Measurements from ENCODE around the gene CYTH3.

DNA sequence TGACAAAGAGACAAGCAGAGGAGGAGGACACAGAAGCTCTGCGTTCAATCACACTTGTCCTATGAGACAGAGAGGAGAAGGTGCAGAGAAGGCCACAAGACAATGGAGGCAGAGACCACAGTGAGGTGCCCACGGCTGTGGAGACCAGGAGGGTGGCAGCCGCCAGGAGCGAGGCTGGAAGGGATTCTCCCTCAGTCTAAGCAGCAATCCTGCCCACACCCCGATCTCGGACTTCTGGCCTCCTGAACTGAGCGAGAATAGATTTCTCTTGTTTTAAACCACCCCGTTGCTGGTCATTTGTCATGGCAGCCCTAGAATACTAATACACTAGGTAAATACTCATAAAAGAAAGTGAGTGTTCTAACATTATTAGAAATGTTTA is 92.1 kb downstream of the CYTH3 start:
- TF ChIP-seq, protein P1, sequence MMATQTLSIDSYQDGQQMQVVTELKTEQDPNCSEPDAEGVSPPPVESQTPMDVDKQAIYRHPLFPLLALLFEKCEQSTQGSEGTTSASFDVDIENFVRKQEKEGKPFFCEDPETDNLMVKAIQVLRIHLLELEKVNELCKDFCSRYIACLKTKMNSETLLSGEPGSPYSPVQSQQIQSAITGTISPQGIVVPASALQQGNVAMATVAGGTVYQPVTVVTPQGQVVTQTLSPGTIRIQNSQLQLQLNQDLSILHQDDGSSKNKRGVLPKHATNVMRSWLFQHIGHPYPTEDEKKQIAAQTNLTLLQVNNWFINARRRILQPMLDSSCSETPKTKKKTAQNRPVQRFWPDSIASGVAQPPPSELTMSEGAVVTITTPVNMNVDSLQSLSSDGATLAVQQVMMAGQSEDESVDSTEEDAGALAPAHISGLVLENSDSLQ (IDR thresholded peaks at IDR 0.05), result no peak
- TF ChIP-seq, protein P2, sequence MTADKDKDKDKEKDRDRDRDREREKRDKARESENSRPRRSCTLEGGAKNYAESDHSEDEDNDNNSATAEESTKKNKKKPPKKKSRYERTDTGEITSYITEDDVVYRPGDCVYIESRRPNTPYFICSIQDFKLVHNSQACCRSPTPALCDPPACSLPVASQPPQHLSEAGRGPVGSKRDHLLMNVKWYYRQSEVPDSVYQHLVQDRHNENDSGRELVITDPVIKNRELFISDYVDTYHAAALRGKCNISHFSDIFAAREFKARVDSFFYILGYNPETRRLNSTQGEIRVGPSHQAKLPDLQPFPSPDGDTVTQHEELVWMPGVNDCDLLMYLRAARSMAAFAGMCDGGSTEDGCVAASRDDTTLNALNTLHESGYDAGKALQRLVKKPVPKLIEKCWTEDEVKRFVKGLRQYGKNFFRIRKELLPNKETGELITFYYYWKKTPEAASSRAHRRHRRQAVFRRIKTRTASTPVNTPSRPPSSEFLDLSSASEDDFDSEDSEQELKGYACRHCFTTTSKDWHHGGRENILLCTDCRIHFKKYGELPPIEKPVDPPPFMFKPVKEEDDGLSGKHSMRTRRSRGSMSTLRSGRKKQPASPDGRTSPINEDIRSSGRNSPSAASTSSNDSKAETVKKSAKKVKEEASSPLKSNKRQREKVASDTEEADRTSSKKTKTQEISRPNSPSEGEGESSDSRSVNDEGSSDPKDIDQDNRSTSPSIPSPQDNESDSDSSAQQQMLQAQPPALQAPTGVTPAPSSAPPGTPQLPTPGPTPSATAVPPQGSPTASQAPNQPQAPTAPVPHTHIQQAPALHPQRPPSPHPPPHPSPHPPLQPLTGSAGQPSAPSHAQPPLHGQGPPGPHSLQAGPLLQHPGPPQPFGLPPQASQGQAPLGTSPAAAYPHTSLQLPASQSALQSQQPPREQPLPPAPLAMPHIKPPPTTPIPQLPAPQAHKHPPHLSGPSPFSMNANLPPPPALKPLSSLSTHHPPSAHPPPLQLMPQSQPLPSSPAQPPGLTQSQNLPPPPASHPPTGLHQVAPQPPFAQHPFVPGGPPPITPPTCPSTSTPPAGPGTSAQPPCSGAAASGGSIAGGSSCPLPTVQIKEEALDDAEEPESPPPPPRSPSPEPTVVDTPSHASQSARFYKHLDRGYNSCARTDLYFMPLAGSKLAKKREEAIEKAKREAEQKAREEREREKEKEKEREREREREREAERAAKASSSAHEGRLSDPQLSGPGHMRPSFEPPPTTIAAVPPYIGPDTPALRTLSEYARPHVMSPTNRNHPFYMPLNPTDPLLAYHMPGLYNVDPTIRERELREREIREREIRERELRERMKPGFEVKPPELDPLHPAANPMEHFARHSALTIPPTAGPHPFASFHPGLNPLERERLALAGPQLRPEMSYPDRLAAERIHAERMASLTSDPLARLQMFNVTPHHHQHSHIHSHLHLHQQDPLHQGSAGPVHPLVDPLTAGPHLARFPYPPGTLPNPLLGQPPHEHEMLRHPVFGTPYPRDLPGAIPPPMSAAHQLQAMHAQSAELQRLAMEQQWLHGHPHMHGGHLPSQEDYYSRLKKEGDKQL (CRISPR knock-in tag; IDR thresholded peaks at IDR 0.05; ENCODE audit: borderline replicate concordance), result no peak
- TF ChIP-seq, protein P3, sequence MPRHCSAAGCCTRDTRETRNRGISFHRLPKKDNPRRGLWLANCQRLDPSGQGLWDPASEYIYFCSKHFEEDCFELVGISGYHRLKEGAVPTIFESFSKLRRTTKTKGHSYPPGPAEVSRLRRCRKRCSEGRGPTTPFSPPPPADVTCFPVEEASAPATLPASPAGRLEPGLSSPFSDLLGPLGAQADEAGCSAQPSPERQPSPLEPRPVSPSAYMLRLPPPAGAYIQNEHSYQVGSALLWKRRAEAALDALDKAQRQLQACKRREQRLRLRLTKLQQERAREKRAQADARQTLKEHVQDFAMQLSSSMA (CRISPR knock-in tag; IDR thresholded peaks at IDR 0.05), result no peak
- TF ChIP-seq, protein P4, sequence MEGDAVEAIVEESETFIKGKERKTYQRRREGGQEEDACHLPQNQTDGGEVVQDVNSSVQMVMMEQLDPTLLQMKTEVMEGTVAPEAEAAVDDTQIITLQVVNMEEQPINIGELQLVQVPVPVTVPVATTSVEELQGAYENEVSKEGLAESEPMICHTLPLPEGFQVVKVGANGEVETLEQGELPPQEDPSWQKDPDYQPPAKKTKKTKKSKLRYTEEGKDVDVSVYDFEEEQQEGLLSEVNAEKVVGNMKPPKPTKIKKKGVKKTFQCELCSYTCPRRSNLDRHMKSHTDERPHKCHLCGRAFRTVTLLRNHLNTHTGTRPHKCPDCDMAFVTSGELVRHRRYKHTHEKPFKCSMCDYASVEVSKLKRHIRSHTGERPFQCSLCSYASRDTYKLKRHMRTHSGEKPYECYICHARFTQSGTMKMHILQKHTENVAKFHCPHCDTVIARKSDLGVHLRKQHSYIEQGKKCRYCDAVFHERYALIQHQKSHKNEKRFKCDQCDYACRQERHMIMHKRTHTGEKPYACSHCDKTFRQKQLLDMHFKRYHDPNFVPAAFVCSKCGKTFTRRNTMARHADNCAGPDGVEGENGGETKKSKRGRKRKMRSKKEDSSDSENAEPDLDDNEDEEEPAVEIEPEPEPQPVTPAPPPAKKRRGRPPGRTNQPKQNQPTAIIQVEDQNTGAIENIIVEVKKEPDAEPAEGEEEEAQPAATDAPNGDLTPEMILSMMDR (IDR thresholded peaks at IDR 0.05 in 2 of 3, conservative IDR thresholded peaks at IDR 0.05 in 1 of 3; ENCODE audit: insufficient read depth in 2 of 3, low read depth in 1 of 3, low read length in 3 of 3), result no peak
- no peak for TF ChIP-seq JUND (IDR thresholded peaks at IDR 0.05; ENCODE audit: borderline replicate concordance, low read depth, low read length)
- TF ChIP-seq JUND (tag; IDR thresholded peaks at IDR 0.05; ENCODE audit: borderline replicate concordance, low read depth, low read length), result no peak
- TF ChIP-seq, protein P5, sequence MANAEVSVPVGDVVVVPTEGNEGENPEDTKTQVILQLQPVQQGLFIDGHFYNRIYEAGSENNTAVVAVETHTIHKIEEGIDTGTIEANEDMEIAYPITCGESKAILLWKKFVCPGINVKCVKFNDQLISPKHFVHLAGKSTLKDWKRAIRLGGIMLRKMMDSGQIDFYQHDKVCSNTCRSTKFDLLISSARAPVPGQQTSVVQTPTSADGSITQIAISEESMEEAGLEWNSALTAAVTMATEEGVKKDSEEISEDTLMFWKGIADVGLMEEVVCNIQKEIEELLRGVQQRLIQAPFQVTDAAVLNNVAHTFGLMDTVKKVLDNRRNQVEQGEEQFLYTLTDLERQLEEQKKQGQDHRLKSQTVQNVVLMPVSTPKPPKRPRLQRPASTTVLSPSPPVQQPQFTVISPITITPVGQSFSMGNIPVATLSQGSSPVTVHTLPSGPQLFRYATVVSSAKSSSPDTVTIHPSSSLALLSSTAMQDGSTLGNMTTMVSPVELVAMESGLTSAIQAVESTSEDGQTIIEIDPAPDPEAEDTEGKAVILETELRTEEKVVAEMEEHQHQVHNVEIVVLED (CRISPR knock-in tag; IDR thresholded peaks at IDR 0.05), result no peak
- no peak for TF ChIP-seq POLR2A (conservative IDR thresholded peaks at IDR 0.05)
- no peak for TF ChIP-seq FOXM1 (IDR thresholded peaks at IDR 0.05; ENCODE audit: low read depth)
- TF ChIP-seq FOXM1 (CRISPR knock-in tag; IDR thresholded peaks at IDR 0.05; ENCODE audit: low read depth), result no peak
- TF ChIP-seq, protein P6, sequence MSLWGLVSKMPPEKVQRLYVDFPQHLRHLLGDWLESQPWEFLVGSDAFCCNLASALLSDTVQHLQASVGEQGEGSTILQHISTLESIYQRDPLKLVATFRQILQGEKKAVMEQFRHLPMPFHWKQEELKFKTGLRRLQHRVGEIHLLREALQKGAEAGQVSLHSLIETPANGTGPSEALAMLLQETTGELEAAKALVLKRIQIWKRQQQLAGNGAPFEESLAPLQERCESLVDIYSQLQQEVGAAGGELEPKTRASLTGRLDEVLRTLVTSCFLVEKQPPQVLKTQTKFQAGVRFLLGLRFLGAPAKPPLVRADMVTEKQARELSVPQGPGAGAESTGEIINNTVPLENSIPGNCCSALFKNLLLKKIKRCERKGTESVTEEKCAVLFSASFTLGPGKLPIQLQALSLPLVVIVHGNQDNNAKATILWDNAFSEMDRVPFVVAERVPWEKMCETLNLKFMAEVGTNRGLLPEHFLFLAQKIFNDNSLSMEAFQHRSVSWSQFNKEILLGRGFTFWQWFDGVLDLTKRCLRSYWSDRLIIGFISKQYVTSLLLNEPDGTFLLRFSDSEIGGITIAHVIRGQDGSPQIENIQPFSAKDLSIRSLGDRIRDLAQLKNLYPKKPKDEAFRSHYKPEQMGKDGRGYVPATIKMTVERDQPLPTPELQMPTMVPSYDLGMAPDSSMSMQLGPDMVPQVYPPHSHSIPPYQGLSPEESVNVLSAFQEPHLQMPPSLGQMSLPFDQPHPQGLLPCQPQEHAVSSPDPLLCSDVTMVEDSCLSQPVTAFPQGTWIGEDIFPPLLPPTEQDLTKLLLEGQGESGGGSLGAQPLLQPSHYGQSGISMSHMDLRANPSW (CRISPR knock-in tag; IDR thresholded peaks at IDR 0.05), result no peak
- TF ChIP-seq ZNF274 (IDR thresholded peaks at IDR 0.05; ENCODE audit: borderline replicate concordance, low read depth, low read length), result no peak
- no peak for TF ChIP-seq SNIP1 (IDR thresholded peaks at IDR 0.05; ENCODE audit: low read depth)
- TF ChIP-seq, protein P7, sequence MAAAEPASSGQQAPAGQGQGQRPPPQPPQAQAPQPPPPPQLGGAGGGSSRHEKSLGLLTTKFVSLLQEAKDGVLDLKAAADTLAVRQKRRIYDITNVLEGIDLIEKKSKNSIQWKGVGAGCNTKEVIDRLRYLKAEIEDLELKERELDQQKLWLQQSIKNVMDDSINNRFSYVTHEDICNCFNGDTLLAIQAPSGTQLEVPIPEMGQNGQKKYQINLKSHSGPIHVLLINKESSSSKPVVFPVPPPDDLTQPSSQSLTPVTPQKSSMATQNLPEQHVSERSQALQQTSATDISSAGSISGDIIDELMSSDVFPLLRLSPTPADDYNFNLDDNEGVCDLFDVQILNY (CRISPR knock-in tag; IDR thresholded peaks at IDR 0.05), result no peak

Measured in K562 (cell line).